GM23248 (cell line): ENCODE data around the gene CRTAC1.

Experiments used
- EZH2 ChIP-seq: fragments of 200-600 bp; sonication (generic); IDR thresholded peaks from 2 replicates; pipeline ENCODE4 v1.6.1; 2018; ENCODE audit warnings: antibody characterized with exemption, mild to moderate bottlenecking; ENCODE audit not compliant: insufficient read depth, poor library complexity, severe bottlenecking
- EZH2phosphoT487 ChIP-seq: fragments of 200-600 bp; sonication (generic); IDR thresholded peaks from 2 replicates; pipeline ENCODE4 v1.6.1; 2018; ENCODE audit warnings: antibody characterized with exemption, moderate library complexity, mild to moderate bottlenecking, low read depth; ENCODE audit not compliant: insufficient read depth

- TF ChIP-seq EZH2 (no peak), EZH2phosphoT487 (no peak)
Measured at GRCh38 chr10:97888134-97888533, 142.3 kb downstream of the CRTAC1 start.
